DMS153 (cell line): ENCODE data around the gene TOP1.
"Not testable (repeated sequence)": the region's sequence is repeated elsewhere in the genome, so short reads cannot be mapped to it uniquely, and the experiment has no call there.

Source experiments
- DNase-seq: peaks from one replicate; lab custom pipeline; 2025; lab: John Stamatoyannopoulos, UW

The TOP1 gene

GRCh38 chr20:41131594-41132387 is 103.2 kb downstream of the TOP1 start:
- no peak for DNase-seq

- not testable (repeated sequence) for DNase-seq
Measured at GRCh38 chr20:41132388-41132775, 103.8 kb downstream of the TOP1 start.

GRCh38 chr20:41133709-41134361 is 105.2 kb downstream of the TOP1 start:
- peak; percentile 56 for DNase-seq

- no peak for DNase-seq
Measured at GRCh38 chr20:41134362-41135186, 106.0 kb downstream of the TOP1 start.

GRCh38 chr20:41135187-41135887 is 106.7 kb downstream of the TOP1 start:
- DNase-seq: no peak

- no peak for DNase-seq
Measured at GRCh38 chr20:41135888-41136679, 107.5 kb downstream of the TOP1 start.

GRCh38 chr20:41136680-41137613 is 108.3 kb downstream of the TOP1 start, which contains the start of gene PLCG1:
PLCG1 (plus strand) TSS chr20:41137543; CDS start chr20:41137642, 99 bp downstream.
- peak; percentile 72 for DNase-seq

GRCh38 chr20:41137614-41138474 is 109.2 kb downstream of the TOP1 start:
- no peak for DNase-seq

GRCh38 chr20:41138475-41139226 is 110.0 kb downstream of the TOP1 start:
- no peak for DNase-seq

GRCh38 chr20:41139227-41140093 is 110.8 kb downstream of the TOP1 start:
- no peak for DNase-seq

GRCh38 chr20:41140226-41141133 is 111.9 kb downstream of the TOP1 start:
- DNase-seq: no peak

GRCh38 chr20:41141153-41141815 is 112.7 kb downstream of the TOP1 start:
- no peak for DNase-seq

- no peak for DNase-seq
Measured at GRCh38 chr20:41142245-41142644, 113.6 kb downstream of the TOP1 start.

GRCh38 chr20:41142919-41143318 is 114.3 kb downstream of the TOP1 start:
- DNase-seq: no peak

- DNase-seq: no peak
Measured at GRCh38 chr20:41143354-41143753, 114.7 kb downstream of the TOP1 start.

GRCh38 chr20:41145317-41145716 is 116.7 kb downstream of the TOP1 start:
- DNase-seq: no peak
